Limb (tissue), 2 donors: ENCODE results near the gene KCNT1.

Source experiments
- DNase-seq, 2 donors: peaks; one replicate each; pipeline ENCODE4 v3.0.0-alpha.2; 2016; ENCODE audit errors: extremely low spot score in 2 of 2

Gene KCNT1

DNA sequence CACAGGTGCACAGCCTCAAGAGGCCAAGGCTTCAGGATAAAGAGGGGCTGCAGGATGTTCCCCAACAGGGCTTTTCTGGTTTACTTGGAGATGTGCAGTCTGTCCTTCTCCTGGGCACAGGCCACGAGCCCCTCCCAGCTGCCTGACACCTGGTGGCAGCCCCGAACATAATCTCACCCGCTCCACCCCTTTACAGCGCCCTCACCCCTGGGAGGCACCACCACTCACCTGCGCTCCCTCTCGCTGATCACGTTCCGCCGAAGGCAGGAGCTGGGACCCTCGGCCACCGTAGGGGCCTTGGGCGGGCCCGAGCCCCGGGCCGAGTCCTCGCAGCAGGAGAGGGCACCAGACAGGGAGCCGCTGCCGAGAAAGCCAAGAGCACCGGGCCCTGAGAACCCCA, 3.2 kb upstream of the KCNT1 start:
- no peak for DNase-seq

DNA sequence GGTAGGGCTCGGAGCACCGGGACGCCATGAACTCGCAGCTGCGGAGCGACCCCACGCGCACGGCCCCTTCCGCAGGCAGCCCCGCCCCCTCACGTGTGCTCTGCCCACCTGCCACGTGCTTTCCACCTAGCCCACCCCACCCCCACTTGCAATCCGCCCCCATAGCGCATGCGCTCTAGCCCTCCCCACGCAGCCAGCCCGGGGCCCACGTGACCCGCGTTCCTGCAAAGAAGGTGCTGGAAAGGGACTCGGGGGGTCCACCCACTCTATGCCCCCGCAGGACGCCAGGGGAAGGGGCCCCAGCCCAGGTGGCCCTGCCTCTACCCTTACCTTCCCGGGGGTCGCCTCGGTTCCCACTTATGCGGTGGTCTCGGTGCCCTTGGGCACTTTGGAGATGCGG, 2.5 kb upstream of the KCNT1 start, which contains the start of gene SOHLH1:
Gene SOHLH1, minus strand, starts transcription at position 42 of the 400 bp plus-strand sequence. Its CDS starts 14 bp downstream, at position 28.
- no peak for DNase-seq

DNA sequence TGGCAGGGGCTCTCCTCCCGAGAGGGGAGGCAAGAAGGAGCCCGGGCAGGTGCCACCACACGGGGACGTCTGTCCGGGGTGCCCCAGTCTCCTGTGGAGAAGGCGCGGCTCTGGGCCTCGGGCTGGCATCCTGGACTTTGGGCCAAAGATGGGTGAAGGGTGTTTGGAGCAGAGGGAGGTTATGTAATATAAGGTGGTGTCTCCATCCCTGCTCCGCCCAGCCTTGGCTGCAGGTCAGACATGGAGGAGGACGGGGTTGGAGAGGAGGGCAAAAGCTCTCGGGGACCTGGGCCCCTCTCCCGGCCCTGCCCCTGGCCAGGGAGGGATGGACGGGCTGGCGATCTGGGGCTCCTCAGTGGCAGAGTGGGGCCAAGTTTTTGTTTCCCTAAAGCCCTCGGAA, 1.5 kb upstream of the KCNT1 start:
- DNase-seq = no peak

DNA sequence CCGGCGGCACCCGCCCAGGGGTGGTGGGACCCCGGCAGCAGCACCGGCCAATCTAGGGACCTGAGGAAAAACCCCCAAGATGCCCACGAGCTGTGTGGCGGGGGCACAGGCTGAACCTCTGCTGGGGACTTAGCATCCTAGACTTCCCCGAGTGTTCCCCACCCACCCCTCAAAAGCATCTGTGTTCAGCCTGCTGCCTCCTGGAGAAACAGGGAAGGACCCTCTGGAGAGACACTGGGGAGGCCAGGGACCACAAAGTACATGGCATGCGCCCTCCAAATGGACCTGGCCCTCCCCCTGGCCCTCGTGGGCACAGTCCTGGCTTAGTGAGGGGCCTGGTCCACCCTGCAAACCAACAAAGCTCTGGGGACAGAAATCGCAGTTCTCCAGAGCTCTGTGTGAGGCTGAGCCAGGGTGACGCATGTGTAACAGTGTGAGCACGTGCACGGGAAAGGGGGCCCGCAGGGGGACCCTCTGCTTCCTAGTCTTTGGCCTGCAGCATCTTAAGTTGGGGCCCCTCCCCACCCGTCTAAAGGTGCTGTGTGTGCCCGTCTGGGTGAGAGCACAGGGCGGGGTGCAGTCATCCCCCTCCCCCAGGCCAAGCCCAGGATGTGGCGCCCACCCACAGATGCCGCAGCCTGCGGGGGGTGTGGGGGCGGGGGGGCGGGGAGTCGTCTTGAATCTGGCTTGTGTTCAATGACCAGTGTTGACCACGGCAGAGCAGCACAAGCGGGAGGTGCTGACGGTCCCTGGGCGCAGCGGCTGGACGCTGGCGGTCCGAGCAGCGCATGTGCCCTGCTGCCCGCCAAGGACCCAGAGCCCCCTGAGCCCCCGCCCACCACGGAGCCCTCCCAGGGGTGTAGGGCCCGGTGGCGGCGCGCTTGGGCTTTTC, 672 bp upstream of the KCNT1 start:
- DNase-seq = peak in 1 of 2 donors; percentile 61

DNA sequence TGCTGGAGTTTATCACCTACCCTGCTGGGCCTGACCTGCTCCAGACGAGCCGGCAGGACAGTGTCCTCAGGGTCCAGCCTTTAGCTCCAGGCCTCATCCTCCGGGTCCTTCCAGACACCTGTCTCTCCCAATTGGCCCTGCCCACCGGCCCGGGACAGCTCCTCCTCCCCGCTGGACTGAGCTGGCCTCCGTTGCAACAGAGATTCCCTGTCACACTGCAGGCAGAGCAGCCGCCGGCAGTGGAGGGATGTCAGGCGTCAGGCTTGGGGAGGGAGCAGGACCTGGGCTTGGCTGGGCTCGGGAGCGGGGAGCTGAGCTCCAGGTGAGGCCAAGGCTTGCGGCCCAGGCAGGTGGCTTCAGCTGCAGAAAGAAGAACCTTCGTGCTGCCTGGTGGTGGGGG, 1.7 kb downstream of the KCNT1 start:
- no peak for DNase-seq

DNA sequence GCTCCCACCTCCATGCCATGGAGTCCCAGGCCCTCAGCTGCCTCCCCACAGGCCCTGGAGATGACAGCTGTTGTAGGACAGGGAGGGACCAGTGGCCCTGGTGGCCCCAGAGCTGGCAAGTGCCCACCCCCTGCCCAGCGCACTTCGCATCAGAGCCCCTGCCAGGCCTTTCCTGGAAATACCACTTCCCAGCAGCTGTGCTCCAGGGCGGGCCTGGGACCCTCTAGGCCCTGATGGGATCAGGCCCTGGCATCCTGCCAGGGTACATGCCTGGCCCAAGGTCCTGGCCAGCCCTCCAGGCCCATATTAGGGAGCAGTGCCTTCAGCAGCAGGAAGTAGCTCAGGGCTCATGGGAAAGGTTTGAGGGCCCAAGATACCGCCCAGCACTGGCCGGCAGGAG, 2.5 kb downstream of the KCNT1 start:
- peak; percentile 19 to 49 for DNase-seq

DNA sequence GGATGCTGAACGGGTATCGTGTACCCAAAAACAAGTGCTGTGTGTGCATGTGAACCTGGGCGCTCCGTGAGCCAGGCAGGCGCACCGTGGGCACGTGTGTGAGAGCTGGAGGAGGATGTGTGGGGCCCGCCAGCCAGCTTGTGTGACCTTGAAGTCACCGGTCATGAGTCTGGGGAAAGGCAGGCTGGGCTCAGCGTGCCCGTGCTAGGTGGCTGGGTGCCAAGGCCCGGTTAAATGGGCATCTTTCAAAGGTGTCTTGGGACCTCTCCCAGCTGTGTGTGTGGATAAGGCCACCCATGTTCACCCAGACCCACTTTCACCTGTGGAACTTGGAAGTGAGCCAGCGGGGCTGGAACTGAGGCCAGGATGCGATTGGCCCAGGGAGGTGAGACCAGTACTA, 3.4 kb downstream of the KCNT1 start:
- DNase-seq = no peak

DNA sequence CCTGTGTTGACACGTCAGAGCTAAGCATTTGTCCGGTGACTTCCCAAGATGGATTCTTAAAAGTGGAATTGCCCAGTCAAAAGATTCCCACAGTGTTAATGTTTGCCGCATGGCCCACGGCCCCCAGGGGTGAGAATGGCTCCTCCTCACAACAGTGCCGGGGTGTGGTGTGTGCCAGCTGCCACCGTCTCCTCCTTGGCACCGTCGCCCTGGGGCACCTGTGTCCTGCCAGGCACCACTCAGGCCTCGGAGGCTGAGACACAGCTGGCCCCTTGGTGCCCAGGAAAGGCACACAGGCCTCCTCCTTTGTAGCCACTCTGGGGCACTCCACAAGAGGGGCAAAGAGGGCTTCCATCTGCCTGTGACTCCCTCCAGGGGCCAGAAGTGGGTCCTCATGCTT, 4.3 kb downstream of the KCNT1 start:
- DNase-seq = no peak

DNA sequence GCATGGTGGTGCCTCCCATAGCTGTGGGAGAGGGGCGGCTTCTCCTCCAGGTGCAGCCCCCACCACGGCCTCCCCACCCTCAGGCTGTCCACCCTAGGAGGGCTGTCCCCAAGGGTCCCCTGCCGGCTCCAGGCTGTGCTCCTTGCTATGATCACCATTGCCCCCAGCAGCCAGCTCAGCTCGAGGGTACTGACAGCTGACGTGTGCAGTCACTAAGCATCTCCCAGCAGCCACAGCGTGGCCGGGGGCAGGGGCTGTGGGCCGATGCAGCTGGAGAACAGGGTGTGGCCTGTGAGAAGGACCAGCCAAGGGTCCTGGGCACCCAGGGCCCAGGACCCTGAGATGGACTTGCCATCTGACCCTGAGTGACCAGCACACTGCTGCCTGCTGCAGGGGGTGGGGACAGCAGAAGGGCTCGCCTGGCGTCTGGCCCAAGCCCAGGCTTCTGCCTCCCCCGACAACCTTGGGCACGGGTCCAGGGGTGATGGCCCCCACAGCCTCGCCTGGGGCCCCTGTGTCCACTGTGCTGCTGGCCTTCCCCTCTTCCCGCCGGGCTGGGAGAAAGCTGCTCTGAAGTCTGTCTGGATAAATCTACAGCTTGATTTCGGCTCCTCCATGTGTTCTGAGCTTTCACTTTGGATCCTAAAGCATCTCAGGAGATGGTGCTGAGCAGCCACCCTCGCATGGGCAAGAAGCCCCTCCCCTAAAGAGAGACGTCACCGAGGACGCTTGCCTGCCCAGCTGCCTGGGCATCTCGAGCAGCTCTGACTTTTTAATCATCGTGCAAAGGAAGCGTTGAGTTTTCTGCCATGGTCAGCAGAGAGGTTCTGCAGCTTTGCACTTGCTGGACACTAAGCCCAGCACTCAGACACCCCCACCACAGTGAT, 5.5 kb downstream of the KCNT1 start:
- no peak for DNase-seq

DNA sequence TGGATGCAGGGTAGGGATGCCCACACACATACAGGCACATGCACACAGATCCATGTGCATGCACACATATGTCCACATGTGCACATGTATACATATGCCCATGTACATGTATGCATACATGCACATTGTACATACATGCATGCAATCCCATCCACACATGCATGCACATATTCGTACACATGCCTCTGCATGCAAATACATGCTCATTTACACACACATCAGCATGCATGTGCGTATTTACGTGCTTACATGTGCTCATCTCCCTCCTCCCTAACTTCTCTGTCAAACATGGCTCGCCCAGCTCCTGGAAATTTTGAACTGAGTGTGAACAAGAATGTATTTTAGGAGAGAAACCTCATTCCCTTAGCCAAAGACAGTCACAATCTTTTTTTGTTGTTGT, 6.2 kb downstream of the KCNT1 start:
- no peak for DNase-seq

DNA sequence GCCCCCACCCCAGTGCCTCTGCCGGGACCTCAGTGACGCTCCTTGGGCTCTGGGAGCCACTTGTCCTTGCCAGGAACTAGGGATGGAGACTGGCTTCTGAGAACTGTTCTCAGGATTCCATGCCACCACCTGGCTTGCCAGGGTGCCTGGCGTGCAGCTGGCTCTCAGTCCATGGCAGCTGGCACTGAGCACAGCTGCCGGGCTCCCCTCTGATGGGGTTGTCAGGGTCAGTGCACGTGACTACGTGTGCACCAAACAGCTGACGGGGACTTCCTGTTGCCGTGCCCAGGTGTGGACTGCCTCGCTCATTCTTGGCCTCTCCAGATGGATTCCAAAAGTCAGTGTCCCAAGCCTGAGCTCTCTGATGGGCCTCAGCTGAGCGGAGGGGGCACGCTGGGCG, 9.4 kb downstream of the KCNT1 start:
- no peak for DNase-seq

DNA sequence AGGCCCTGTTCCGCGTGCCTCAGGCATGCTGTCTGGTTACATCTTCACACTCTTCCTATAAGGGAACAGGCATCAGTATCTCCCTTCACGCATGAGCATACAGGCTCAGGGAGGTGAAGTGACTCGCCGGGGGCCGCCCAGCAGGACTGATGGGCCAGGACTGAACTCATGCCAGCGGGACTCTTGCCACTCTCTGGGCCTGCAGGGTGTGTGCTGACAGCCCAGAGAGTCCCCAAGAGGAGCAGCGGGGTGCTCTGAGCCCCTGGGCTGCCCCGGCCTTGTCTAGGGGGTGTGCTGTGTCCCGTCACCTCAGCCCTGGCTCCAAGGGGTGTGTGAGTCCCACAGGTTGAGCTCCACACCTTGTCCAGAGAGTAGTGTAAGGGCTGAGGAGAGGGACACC, 9.9 kb downstream of the KCNT1 start:
- DNase-seq = no peak

DNA sequence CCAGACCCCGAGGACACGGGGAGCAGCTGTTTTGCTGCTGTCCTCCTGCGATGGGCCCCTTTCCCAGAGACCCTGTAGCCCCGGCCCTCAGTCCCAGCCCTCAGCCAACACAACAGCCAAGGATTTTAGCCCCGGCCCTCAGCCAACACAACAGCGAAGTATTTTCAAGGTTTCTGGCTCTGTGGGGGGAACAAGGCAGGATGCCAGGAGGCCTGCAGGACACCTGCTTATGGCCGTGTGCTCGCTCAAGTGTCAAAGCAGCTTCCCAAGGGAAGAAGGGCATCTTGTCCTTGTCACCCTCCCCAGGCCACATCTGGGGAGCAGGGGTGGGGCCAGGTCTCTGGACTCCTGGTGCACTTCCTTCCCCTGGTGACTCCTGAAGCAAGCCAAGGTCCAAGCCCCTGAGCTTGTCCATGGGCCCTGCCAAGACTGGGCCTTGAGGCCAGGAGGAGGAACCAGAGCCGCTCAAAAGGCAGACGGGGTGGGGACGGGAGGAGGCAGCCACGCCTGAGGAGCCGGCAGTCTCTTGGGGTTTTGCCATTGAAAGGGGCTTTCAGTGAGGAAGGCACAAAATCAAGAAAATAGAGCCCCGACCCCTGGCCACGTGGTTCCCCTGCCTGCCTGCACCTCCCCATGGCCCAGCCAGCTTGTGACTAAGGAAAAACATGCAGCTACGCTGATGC, 10.8 kb downstream of the KCNT1 start:
- peak in 1 of 2 donors; percentile 25 for DNase-seq

DNA sequence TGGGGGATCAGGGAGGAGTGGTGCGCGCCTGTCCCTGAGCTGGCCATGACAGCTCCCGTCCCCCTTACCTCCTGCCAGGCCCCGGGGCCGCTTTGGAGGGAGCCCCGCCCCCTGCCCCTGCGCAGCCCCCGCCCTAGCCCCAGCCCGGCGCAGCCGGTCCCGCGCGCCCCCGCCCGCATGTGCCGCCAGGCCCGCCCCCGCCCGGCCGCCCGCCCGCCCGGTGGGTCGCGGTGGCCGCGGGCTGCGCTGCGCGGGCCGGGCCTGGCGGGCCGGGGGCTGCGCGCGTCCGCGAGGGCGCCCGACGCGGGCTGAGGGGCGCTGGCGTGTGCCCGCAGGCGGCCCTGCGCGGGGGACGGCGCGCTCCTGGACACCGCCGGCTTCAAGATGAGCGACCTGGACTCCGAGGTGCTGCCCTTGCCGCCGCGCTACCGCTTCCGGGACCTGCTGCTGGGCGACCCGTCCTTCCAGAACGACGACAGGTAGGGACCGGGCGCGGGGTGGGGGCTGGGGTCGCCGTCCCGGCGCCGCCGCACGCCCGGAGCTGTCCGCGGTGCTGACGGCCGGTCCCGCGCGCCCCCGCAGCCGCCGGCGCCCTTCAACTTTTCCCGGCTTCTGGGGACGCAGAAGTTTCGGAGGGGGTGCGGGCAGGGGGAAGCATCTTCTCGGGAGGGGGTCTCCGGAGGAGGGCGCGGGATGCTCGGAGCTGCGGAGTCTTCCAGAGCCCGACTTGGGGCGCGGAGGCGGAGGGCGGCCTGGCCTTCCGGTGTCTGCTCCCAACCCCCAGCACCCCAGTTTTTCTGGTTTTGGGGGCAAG, 12.5 kb downstream of the KCNT1 start:
- peak in 1 of 2 donors; percentile 71 for DNase-seq

DNA sequence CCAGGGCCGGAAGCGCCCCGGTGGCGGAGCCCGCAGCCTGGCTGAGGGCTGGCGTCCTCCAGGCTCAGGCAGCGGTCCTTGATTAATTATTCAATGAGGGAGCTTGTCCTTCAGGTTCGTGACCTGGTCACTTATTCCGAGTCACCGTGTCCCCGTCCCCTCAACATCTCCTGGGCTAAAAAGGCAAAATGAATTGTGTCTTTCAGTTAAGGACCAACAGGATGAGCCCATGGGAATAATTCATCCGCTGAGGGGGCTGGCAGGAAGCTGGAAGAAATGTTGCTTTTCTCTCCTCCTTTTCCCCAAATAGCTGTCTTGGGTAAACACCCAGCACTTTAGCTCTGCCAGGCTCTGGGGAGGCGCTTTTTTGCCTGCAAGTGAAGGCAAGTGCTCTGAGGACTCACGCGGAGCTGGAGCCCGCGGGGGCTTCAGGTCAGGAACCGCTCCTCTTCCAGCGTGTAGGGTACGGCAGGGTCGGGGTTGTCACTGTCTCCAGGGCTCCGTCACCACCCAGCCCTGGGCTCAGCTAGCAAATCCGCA, 13.1 kb downstream of the KCNT1 start:
- DNase-seq = no peak

DNA sequence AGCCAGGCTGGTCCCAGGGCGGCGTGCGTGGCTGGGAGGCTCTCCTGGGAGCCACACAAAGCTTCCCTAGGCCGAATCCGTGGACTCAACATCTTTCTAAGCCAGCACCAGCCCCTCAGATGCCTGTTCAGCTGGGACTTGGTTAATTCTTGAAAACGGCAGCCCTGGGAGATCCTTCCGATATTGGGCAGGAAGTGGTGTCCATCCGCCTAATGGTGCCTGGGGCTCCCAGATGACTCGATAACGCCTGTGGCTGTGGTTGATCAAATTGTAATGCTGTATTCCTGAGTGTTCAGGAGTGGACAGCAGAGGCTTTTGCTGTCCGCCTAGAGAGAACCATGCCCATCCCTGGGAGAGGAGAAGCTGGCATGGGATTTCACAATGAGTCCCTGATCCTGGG, 14.1 kb downstream of the KCNT1 start:
- DNase-seq = no peak

DNA sequence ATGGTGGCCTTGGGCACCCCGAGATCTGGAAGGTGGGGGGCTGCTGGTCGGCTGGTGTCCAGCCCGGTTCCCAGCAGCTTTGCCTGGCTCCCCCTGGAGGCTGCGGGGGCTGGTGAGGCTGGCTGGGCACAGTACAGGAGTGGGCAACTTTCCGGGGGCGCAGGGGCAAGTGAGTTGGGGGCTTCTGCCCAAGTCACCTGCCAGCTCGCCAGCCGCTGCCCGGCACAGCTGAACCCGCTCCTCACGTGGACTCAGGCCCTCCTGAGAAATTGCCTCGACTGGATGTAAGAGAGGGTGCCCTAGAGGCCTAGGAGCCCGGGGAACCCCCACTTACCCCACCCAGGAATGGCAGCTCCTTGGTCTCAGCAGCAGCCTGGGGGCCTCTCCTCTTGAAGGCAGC, 15.4 kb downstream of the KCNT1 start:
- DNase-seq = no peak

DNA sequence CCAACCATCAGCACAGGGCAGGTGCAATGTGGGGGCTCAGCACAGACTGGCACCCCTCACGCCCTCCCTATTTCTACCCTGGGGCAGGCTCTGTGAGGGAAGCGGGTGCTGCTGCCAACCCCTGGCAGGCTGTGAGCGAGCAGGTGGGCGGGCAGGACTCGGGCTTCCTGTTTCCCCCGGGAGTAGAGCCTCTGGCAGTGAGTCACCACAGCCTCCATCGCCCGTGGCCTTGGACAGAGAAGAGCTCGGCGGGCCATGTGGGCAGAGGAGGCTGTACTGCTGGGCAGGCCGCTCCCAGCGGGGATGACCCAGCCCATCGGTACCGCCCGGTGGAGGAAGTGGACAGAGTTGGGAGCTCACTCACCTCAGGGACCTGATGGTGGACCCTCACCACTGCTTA, 16.6 kb downstream of the KCNT1 start:
- DNase-seq = no peak

DNA sequence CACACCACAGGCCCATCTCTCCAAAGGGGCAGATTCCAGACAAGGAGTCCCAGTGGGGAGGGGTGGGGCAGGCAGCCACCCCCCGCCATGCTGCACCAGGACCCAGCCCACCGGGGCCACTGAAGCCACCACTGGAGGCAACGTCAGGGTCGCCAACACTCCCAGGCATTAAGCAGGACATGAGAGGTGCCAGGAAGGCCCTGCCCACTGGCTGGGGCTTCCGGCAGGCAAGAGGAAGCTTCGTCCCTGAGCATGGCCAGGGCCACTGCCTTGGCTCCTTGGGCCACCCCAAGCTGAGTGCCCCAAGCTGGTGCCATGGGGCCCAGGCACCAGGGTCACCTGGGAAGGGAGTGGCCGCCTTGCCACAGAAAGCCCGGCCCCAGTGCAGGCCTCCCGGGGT, 17.5 kb downstream of the KCNT1 start:
- no peak for DNase-seq

DNA sequence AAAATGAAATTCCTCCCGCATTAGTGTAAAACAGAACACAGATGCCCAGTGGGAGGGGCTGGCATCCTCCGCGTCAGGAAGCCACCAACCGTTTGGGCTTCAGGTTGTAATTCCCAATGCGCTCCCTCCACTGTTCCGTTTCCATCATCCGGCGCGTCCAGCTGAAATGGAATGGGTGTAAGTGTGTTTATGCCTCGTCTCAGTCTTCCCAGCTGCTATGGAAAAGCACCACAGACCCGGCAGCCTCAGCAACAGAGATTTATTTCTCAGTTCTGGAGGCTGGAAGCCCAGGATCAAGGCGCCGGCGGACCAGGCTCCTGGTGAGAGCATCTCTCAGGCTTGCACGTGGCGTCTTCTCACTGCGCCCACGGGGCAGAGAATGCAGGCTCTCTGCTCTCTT, 20.4 kb downstream of the KCNT1 start:
- no peak for DNase-seq
